ENCODE measurements around the gene SMCO2.

The SMCO2 gene

DNA sequence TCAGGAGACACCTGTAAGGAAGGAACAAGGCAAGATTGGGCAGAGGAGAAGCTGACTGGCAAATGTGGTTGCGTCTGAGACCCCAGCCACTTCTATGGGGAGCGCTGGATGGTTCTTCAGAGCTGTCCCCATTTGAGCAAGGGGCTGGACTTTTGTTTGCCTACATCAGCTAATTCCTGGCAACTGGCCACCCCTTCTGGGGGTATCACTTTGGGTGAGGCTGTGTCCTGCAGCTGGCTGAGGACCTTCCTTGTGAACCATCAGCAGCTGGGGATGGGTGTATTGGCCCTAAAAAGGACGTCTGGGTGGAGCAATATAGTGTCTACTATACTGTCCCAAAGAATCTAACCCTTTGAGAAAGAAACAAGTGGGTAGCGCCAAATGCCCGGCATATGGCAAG, 101.1 kb downstream of the SMCO2 start:
- no peak for TF ChIP-seq TOX (CRISPR knock-in tag; IDR thresholded peaks at IDR 0.05; ENCODE audit: borderline replicate concordance)
- no peak for TF ChIP-seq ARNTL (CRISPR knock-in tag; IDR thresholded peaks at IDR 0.05; ENCODE audit: borderline replicate concordance, low read depth)
- no peak for TF ChIP-seq ZC3H10 (CRISPR knock-in tag; IDR thresholded peaks at IDR 0.05)
- no peak for TF ChIP-seq ISL1 (CRISPR knock-in tag; IDR thresholded peaks at IDR 0.05)
- TF ChIP-seq TCF4 (CRISPR knock-in tag; IDR thresholded peaks at IDR 0.05; ENCODE audit: borderline replicate concordance), result no peak
- ATAC-seq, result no peak

DNA sequence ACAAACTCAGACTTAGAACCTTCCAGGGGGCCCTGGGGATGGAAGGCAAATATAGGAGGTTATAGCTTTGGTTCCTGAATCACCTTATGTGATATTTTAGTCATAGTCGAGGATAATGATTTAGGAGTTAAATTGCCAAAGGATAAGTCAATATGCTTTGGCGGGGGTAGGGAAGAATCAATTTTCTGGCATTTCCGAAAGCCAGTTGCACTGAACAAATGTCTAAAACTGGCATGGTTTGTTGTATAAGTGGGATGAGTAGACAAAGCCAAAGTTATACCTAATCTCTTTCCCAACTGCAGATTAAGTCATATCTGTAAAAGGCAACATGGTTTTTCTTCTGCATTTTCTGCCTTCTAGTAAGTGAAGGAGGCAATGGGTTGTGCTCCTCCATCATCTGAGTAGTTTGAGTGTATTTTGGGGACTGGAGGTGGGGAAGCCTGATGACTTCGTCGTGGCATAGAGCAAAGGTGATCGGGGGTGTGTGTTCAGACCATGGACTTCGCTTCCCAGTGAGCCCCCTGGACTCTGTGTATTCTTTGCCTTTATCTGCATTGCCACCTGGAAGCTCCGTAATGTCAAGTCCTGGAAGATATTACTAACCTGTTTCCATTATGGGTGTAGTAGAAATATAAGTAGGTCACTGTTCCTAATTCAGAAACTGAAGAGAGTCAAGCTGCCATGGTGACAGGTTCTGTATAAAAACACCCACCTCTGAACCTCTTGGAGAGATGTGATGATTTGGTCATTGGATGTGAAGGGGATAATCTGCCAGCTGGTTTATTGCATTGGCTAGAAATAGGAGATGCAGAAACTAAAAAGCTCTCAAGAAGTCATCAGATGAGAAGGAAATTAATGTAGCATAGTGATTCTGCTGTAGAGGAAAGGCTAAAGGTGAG, 102.0 kb downstream of the SMCO2 start:
- TF ChIP-seq ZFP30 (CRISPR knock-in tag; IDR thresholded peaks at IDR 0.05) (no peak), OSR1 (CRISPR knock-in tag; IDR thresholded peaks at IDR 0.05) (no peak), ZFP3 (CRISPR knock-in tag; IDR thresholded peaks at IDR 0.05) (no peak), ISL1 (CRISPR knock-in tag; IDR thresholded peaks at IDR 0.05) (no peak), ZNF8 (CRISPR knock-in tag; IDR thresholded peaks at IDR 0.05) (no peak), RARB (CRISPR knock-in tag; IDR thresholded peaks at IDR 0.05) (no peak), ZC3H10 (CRISPR knock-in tag; IDR thresholded peaks at IDR 0.05) (no peak), PPARA (CRISPR knock-in tag; IDR thresholded peaks at IDR 0.05; ENCODE audit: borderline replicate concordance) (no peak), GLIS3 (CRISPR knock-in tag; IDR thresholded peaks at IDR 0.05) (no peak), BACH2 (CRISPR knock-in tag; IDR thresholded peaks at IDR 0.05; ENCODE audit: borderline replicate concordance) (no peak), SNAI2 (CRISPR knock-in tag; IDR thresholded peaks at IDR 0.05) (no peak), TOX (CRISPR knock-in tag; IDR thresholded peaks at IDR 0.05; ENCODE audit: borderline replicate concordance) (no peak)
- TF ChIP-seq, protein P1, sequence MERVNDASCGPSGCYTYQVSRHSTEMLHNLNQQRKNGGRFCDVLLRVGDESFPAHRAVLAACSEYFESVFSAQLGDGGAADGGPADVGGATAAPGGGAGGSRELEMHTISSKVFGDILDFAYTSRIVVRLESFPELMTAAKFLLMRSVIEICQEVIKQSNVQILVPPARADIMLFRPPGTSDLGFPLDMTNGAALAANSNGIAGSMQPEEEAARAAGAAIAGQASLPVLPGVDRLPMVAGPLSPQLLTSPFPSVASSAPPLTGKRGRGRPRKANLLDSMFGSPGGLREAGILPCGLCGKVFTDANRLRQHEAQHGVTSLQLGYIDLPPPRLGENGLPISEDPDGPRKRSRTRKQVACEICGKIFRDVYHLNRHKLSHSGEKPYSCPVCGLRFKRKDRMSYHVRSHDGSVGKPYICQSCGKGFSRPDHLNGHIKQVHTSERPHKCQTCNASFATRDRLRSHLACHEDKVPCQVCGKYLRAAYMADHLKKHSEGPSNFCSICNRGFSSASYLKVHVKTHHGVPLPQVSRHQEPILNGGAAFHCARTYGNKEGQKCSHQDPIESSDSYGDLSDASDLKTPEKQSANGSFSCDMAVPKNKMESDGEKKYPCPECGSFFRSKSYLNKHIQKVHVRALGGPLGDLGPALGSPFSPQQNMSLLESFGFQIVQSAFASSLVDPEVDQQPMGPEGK (CRISPR knock-in tag; IDR thresholded peaks at IDR 0.05; ENCODE audit: borderline replicate concordance), result no peak
- TF ChIP-seq, protein P2, sequence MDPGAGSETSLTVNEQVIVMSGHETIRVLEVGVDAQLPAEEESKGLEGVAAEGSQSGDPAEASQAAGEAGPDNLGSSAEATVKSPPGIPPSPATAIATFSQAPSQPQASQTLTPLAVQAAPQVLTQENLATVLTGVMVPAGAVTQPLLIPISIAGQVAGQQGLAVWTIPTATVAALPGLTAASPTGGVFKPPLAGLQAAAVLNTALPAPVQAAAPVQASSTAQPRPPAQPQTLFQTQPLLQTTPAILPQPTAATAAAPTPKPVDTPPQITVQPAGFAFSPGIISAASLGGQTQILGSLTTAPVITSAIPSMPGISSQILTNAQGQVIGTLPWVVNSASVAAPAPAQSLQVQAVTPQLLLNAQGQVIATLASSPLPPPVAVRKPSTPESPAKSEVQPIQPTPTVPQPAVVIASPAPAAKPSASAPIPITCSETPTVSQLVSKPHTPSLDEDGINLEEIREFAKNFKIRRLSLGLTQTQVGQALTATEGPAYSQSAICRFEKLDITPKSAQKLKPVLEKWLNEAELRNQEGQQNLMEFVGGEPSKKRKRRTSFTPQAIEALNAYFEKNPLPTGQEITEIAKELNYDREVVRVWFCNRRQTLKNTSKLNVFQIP (CRISPR knock-in tag; IDR thresholded peaks at IDR 0.05; ENCODE audit: borderline replicate concordance, low read depth), result no peak
- ATAC-seq, result peak; percentile 29

DNA sequence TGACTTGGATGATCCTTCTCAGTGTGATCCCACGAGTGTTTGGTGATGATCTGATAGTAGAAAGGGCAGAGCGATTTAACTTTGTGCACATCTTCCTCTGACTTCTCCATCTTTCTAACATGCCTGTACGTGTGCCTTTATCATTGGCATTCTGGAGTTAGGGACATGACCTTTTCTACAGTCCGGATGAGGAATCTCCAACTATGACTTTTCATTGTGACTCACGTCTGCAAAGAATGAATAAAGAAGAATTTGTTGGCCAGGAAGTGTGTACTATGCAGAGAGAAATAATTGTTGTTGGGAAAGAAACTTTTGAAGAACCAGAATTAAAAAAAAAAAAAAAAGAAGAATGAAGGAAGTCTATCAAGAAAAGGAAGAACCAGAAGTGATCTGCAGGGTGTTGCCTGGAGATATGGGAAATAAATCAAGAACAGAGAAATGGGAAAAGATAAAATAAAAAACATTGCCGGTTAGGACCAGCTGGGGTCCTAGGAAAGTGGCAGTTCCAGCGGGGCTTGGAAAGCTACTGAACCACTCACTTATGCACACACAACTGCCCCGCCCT, 102.8 kb downstream of the SMCO2 start:
- peak; percentile 83 for ATAC-seq
- TF ChIP-seq, protein P3, sequence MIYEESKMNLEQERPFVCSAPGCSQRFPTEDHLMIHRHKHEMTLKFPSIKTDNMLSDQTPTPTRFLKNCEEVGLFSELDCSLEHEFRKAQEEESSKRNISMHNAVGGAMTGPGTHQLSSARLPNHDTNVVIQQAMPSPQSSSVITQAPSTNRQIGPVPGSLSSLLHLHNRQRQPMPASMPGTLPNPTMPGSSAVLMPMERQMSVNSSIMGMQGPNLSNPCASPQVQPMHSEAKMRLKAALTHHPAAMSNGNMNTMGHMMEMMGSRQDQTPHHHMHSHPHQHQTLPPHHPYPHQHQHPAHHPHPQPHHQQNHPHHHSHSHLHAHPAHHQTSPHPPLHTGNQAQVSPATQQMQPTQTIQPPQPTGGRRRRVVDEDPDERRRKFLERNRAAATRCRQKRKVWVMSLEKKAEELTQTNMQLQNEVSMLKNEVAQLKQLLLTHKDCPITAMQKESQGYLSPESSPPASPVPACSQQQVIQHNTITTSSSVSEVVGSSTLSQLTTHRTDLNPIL (CRISPR knock-in tag; IDR thresholded peaks at IDR 0.05; ENCODE audit: low read depth), result no peak
- no peak for TF ChIP-seq ZFP3 (CRISPR knock-in tag; IDR thresholded peaks at IDR 0.05)
- TF ChIP-seq RARB (CRISPR knock-in tag; IDR thresholded peaks at IDR 0.05), result no peak
- no peak for TF ChIP-seq BACH2 (CRISPR knock-in tag; IDR thresholded peaks at IDR 0.05; ENCODE audit: borderline replicate concordance)
- no peak for TF ChIP-seq ZNF8 (CRISPR knock-in tag; IDR thresholded peaks at IDR 0.05)
- TF ChIP-seq ESRRG (CRISPR knock-in tag; IDR thresholded peaks at IDR 0.05), result no peak
- TF ChIP-seq SNAI2 (CRISPR knock-in tag; IDR thresholded peaks at IDR 0.05), result no peak
- TF ChIP-seq, protein P4, sequence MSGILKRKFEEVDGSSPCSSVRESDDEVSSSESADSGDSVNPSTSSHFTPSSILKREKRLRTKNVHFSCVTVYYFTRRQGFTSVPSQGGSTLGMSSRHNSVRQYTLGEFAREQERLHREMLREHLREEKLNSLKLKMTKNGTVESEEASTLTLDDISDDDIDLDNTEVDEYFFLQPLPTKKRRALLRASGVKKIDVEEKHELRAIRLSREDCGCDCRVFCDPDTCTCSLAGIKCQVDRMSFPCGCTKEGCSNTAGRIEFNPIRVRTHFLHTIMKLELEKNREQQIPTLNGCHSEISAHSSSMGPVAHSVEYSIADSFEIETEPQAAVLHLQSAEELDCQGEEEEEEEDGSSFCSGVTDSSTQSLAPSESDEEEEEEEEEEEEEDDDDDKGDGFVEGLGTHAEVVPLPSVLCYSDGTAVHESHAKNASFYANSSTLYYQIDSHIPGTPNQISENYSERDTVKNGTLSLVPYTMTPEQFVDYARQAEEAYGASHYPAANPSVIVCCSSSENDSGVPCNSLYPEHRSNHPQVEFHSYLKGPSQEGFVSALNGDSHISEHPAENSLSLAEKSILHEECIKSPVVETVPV (CRISPR knock-in tag; IDR thresholded peaks at IDR 0.05), result no peak
- TF ChIP-seq, protein P1 (CRISPR knock-in tag; IDR thresholded peaks at IDR 0.05; ENCODE audit: borderline replicate concordance), result no peak
- TF ChIP-seq, protein P2 (CRISPR knock-in tag; IDR thresholded peaks at IDR 0.05; ENCODE audit: borderline replicate concordance, low read depth), result no peak
- TF ChIP-seq ZNF565 (CRISPR knock-in tag; conservative IDR thresholded peaks at IDR 0.05; ENCODE audit: low read depth), result no peak
- no peak for TF ChIP-seq ZC3H10 (CRISPR knock-in tag; IDR thresholded peaks at IDR 0.05)
- no peak for TF ChIP-seq TCF4 (CRISPR knock-in tag; IDR thresholded peaks at IDR 0.05; ENCODE audit: borderline replicate concordance)
- TF ChIP-seq, protein P5, sequence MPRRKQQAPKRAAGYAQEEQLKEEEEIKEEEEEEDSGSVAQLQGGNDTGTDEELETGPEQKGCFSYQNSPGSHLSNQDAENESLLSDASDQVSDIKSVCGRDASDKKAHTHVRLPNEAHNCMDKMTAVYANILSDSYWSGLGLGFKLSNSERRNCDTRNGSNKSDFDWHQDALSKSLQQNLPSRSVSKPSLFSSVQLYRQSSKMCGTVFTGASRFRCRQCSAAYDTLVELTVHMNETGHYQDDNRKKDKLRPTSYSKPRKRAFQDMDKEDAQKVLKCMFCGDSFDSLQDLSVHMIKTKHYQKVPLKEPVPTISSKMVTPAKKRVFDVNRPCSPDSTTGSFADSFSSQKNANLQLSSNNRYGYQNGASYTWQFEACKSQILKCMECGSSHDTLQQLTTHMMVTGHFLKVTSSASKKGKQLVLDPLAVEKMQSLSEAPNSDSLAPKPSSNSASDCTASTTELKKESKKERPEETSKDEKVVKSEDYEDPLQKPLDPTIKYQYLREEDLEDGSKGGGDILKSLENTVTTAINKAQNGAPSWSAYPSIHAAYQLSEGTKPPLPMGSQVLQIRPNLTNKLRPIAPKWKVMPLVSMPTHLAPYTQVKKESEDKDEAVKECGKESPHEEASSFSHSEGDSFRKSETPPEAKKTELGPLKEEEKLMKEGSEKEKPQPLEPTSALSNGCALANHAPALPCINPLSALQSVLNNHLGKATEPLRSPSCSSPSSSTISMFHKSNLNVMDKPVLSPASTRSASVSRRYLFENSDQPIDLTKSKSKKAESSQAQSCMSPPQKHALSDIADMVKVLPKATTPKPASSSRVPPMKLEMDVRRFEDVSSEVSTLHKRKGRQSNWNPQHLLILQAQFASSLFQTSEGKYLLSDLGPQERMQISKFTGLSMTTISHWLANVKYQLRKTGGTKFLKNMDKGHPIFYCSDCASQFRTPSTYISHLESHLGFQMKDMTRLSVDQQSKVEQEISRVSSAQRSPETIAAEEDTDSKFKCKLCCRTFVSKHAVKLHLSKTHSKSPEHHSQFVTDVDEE (CRISPR knock-in tag; IDR thresholded peaks at IDR 0.05), result no peak
- TF ChIP-seq ISL1 (CRISPR knock-in tag; IDR thresholded peaks at IDR 0.05), result no peak
- no peak for TF ChIP-seq TOX (CRISPR knock-in tag; IDR thresholded peaks at IDR 0.05; ENCODE audit: borderline replicate concordance)
- no peak for TF ChIP-seq ARNTL (CRISPR knock-in tag; IDR thresholded peaks at IDR 0.05; ENCODE audit: borderline replicate concordance, low read depth)
- TF ChIP-seq ZNF70 (CRISPR knock-in tag; IDR thresholded peaks at IDR 0.05), result no peak
- TF ChIP-seq GLIS3 (CRISPR knock-in tag; IDR thresholded peaks at IDR 0.05), result no peak

All from SK-N-SH treated with all-trans-retinoic acid at 6 μM for 48 hours (cell line).